Peyer's patch (tissue), 4 donors: ENCODE measurements around the gene CAMK2B.

Experiments used
- CTCF ChIP-seq, 6 experiments: fragments of 450-650 bp in 4 of 6; fragments of 200-600 bp in 2 of 6; sonication (generic) in 1 of 6; IDR thresholded peaks; one replicate each; pipeline ENCODE4 v1.5.1; 2017 to 2019; ENCODE audit warnings: antibody characterized with exemption in 6 of 6, mild to moderate bottlenecking in 3 of 6, moderate library complexity in 1 of 6
- POLR2A ChIP-seq, 2 donors: fragments of 450-650 bp; IDR thresholded peaks; one replicate each; pipeline ENCODE4 v1.5.1; 2017; ENCODE audit warnings: antibody characterized with exemption in 2 of 2, mild to moderate bottlenecking in 2 of 2, moderate library complexity in 2 of 2

GRCh38 chr7:44366986-44367385, 41.6 kb upstream of the CAMK2B start:
- no peak for TF ChIP-seq POLR2A (IDR thresholded peaks at IDR 0.05)
- TF ChIP-seq CTCF (IDR thresholded peaks at IDR 0.05) = no peak
